GM19240 (cell line): ENCODE results near the gene AP3S2.
"Not testable (repeated sequence)": the region's sequence is repeated elsewhere in the genome, so short reads cannot be mapped to it uniquely, and the experiment has no call there.

ENCODE experiments used
- DNase-seq: peaks from one replicate; pipeline ENCODE4 v3.0.0; 2011; ENCODE audit warnings: low spot score; ENCODE audit not compliant: insufficient read length

Gene AP3S2

DNA sequence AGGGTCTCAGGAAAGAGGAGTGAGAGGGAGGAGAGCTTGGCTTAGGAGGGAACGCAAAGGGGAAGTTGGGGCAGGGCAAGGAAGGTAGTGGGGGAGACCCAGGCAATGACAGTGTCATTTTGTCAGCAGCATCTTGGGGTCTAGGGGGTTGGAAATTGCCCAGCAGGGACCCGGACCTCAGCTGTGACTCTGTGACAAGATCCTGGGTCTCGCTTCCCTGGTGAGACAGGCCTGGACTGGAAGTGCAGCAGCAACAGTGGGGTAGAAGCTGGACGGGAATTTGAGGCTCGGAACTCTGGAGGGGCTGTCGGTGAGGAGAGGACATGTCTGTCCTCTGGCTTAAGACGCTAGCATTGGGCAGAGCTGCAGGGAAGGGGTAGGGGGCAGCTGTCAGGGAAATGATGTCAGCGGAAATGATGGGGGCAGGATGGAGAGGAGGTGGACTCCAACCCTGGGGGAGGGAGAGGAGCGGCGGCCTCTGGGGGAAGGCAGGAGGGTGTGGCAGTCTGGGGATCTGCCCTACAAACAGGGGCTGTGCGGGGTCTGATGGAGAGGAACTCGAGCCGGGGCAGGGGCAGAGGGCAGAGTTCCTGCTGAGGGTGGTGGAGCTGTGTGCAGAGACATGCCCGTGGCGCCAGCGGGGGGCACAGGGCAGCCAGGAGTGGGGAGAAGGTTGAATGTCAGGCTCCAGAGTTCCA is 91.4 kb downstream of the AP3S2 start:
- no peak for DNase-seq

DNA sequence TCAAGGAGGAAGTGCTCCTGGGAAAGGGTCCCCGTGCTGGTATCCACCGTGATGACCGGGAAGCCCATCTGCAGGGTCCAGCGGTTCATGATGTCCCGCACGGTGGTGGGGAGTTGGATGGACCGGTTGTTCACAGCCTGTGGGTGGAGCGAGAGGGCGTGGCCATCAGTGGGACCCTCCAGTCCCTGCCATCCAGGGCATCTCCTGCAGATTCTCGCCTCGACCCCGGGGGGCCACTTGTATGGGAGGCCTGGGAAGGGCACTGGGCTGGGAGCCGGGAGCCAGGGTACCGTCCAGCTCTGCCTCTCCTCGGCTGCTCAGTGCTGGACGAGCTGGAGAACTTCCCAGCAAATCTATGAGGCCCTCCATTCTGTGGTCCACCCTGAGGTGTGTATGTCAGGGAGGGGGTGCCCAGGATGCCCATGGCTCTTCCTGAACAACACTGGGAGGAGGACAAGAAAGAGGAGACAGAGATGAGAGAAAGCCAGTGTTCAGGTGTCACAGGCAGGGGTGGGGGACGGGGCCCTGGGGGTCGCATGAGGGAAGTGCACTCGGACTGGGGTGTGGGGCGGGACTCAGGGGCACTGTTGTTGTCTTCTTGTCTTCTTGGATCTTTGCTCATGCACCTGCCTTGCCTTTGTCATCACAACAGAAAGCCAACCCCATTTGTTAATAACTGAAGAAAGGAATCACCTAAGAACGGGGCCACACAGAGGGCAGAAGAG is 92.2 kb downstream of the AP3S2 start:
- DNase-seq = no peak

DNA sequence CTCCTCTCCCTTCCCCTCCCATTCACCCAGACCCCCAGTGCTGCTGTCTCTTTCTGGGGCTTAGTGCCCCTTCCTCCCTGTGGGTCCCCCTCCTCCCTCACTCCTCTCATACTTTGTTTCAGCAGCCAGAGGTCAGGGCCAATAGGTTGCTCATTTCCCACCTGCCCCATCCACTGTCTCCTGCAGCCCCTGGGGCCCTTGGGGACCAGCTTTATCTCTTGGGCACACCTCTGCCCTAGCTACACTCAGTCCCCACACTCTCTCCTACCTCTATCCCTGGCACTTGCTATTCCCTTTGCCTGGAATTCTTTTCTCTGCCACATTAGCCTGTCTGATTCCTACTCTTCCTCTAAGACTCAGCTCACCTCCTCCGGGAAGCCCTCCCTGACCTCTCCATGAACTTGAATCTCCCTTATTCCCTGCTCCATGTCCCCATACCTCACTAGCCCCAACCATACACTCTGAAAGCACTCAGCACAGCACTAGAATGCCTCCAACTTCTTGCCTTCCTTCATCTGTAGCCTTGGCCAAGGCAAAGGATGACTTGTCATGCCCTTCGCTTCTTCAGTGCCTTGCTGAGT is 93.8 kb downstream of the AP3S2 start:
- no peak for DNase-seq

DNA sequence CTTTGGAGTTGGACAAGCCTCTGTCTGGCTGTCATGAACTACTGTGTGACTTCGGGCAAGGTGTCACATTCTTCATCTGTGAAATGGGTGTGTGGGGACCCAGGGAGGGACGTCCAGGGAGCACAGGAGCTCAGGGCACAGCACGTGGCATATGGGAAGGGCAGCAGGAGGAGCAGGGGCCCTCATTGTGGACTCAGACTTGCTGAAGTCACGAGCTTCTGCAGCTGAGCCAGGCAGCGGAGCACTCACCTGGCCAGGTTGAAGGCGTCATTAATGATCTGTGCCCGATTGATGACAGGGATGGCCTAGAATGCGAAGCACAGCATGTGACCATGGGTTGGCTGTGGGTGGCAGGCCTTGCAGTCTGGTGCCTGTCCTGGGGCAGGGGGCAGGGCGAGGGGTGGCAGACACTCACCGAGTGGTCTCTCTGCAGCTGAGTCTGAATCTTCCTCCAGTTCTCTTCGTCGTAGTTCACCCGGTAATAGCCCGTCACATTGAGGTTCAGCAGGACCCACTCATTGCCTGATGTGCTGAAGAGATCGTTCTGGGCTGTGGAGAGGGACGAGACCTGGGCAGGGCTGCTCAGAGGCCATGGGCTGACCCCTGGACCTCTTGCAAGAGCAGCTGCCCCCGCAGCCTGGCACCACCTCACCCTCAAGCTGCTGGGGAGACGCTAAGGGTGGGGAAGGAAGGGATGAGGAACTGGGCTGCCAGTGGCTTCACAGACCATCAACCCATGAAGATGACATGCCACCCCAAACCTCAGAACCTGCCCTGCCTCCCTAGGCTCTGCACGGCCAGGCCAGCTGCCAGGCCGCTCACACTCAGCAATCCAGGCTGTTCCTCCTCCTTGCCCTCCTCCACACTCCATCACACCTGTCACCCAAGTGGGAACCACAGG is 94.5 kb downstream of the AP3S2 start:
- DNase-seq = no peak

DNA sequence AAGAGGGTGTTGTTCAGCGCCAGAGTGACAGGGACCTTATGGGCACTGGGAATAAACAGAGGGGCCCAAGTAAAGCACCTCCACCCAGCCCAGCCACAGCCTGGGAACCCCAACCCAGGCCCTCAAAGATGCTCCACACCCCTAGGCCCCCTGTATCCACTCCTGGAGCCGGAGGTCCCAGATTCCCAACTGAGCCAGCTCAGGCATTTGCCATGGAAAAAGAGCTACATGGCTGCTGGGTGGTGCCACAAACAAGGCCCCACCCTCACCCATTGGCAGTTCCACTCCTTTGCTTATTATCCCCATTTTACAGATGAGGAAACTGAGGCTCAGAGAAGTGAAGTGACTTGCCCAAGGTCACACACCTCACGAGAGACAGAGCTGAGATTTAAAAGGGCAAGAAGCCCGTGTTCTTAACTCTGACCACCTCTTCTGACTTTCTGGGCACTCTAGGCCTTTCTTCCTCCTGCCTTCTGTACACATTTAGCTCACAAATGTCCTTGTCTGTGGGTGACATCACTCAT is 96.1 kb downstream of the AP3S2 start:
- no peak for DNase-seq

DNA sequence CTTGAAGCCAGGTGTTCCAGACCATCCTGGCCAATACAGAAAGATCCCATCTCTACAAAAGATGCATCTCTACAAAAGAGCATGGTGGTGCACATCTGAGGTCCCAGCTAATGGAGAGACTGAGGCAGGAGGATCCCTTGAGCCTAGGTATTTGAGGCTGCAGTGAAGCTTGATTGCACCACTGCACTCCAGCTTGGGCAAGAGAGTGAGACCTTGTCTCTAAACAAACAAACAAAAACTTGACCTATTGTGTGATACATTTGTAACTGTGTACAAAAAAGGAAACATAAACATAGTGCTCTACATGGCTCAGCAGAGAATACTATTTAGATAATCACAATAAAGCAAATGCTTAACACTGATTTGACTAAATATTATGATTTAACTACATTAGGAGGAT is 97.8 kb downstream of the AP3S2 start:
- DNase-seq = no peak

DNA sequence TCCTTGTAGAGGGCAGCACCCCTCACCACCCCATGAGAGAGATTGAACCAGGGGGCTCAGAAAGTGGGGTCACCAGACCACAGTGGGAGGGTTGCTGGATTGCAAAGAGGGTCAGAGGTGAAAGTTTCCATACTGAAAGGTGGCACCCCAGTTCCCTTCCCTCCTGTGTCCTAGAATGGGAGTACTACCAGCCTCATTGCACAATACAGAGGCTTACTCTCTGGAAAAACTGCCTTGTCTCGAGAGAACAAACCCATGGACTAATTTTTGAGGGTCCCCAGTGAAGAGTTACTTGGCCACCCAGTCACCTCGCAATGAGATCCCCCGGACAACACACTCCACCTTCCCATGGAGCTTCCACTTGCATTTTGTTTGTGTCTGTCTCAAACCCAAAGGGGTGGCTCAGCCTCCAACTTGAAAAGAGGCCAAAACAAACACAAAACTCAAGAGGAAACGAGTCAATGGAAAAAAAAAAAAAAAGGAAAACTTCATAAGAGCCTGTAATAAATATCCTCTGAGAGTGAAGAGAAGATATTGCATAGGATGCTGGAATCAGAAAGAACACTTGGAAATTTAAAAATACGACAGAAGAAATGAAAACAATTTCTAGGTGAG is 99.1 kb downstream of the AP3S2 start:
- DNase-seq = no peak

DNA sequence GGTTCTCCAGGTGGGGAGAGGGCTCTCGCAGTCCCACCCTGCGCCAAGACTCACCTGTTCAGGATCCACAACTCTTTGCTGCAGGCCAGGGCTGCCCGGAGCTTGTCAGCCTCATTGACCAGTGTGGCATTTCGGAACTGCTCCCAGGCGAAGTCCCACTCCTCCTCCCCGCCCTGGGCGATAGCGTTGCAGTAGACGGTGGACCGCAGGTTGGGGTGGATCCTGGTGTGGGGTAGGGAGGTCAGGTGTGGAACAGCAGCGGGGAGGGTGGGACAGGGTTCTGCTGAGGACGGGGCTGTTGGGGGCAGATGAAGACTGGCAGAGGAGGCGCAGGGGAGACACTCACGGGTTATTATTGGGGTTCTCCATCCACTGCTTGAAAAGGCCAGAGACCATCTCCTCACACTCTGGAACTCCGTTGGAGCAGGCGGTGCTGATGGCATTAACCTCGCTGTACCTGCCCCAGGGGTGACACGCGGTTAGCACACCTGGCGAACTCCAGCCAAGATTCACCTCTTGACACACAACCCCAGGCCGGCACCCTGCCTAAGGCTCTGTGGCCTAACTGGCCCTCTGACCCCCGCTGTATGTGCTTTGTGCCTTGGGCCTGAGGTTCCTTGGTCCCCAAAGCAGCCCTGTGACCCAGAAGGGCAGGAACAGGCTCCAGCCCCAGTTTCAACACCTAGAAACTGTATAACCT is 101.5 kb downstream of the AP3S2 start:
- DNase-seq = no peak

DNA sequence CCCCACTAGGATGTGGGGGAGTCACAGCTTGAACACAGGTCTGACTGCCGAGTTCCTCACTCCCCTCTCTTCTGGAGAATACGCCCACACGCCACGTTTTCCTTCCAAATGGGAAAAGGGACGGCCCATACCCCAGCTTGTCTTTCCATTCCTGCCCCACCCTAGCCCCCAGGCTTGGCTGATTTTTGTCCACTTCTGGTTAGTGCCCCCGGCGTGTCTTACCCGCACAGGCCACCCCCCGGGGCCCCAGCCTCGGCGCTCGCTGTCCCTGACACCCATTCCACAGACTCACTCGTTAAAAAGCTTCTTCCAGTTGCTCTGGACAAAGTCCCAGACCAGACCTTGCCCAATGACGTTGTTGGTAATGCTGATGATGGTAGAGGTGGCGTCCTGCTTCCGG is 103.1 kb downstream of the AP3S2 start:
- DNase-seq = no peak

DNA sequence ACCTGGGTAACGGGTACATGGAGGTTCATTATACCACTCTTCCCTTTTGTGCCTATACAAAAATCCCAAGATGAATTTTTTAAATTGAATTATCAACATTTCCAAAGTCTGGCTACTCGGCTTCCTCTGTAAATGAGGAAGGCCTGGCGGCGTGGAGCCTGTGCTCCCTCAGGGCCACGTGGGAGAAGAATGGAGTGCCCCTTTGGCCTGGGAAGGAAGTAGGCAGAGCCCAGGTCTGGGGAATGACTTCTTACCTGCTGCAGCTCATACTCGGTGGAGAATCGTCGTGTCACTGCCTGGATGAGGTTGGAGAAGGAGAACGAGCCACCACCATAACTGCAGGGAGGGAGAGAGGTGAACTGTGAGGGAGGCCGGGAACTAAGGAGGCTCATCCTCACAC is 103.6 kb downstream of the AP3S2 start:
- no peak for DNase-seq

DNA sequence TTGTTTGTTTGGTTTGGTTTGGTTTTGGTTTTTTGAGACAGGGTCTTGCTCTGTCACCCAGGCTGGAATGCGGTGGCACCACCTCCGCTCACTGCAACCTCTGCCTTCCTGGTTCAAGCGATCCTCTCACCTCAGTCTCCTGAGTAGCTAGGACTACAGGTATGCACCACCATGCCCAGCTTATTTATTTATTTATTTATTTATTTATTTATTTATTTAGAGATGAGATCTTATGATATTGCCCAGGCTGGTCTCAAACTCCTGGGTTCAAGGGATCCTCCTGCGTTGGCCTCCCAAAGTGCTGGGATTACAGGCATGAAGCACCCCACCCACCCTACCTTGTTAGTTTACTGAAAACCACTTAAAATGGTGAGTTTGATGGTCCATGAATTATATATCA is 105.2 kb downstream of the AP3S2 start:
- not testable (repeated sequence) for DNase-seq

DNA sequence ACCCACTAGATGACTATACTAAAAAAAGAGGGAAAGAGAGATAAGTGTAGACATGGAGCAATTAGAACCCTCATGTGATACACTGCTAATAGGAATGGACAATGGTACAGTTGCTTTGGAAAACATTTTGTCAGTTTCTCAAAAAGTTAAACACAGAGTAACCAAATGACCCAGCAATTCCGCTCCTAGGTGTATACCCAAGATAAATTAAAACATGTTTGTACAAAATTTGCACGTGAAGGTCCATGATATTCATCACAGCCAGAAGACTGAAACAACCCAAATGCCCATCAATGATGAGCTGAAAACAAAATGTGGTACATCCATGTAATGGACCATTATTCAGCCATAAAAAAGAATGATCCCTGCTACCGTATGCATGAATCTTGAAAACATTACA is 105.8 kb downstream of the AP3S2 start:
- DNase-seq = no peak

DNA sequence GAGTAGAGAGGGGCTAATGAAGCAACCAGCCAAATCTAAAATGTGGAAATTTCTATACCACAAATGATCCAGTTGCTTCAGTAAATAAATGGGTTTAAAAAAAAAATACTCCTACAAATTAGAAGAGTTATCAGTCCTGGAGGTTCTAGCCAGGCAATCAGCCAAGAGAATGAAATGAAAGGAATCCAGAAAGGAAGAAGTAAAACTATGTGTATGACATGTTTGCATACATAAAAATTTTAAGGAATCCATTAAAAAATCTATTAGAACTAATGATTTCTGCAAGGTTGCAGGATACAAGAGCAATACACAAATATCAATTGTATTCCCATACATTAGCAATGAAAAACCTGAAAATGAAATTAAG is 108.0 kb downstream of the AP3S2 start:
- DNase-seq = no peak

DNA sequence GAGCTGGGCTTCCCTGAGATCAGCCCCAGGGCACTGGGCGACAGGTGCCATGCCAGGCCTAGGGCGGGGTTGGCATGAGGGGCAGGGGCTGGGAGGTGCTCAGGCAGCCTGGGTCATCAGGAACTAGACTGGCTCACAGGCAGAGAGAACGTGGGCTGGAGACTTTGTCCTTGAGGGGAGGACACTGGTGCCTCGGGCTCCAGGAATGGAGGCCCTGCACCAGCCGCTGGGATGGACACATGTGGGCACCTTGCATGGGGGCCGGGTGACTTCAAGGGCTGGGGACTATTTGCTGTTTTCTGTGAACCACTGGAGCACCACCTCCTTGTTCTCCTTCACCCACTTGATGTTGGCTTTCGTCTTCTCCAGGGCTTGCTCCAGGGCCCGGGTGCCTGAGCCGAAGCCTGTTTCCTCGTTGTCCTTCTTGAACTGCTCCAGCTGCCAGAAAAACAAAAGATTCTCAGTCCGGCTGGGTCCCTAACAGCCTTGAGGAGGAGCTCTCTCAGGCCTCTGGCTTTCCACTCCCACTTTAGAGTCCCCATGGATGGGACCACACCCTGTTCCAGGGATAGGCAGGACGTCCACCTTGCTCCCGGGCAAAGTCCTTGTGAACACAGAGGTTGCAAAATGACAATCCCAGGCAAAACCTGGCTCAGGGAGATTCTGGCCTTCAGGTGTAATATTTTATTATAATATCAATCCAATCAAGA is 108.6 kb downstream of the AP3S2 start:
- DNase-seq = no peak

DNA sequence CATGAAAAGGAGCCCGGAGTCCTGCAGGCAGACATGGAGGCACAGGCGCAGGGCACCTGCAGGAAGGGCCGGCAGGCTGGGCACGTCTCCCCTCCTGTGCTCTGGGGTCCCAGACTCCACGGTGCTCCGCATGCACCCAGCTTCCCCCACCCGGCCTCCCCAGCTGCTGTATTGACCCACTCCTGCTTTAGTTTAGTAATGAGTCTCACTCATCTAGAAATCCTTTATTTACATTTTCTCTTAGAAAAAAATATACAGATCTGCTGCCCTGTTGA is 109.2 kb downstream of the AP3S2 start:
- DNase-seq = no peak

DNA sequence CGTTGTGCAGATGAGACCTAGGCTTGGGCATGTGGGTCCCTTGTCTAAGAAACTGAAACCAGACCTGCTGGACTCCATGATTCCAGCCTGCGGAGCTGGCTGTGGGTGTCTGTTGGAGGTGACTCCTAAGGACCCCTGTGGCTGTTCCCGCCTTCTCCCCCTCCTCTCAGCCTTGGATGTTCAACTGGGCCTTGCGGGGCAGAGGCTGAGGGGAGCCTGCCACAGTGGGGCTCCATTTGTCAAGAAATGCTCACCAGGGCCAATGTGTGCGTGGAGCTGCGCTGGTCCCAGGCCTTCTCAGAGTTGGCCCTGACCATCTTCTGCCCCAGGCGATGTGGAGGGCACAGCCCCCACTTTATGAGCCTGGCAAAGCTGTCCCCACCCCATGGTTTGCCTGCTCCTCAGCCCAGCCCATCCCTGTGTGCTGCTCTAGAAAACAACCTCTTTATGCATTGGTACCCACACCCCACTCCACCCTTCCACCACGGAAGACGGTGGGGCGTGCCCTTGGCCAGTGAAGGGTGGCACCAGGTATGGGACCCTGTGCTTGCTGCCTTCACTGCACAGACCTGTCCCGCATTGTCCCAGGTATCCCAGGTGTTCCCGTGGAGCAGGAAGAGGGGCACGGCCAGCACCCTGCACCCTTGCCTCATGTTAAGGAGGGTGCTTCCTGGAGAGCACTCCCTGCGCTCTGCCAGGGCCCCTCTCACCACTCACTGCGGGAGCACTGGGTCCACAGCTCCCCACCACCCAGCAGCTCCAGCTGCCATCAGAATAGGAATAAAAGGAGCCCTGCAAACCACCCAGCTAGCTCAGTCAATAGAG is 109.7 kb downstream of the AP3S2 start:
- DNase-seq = no peak

DNA sequence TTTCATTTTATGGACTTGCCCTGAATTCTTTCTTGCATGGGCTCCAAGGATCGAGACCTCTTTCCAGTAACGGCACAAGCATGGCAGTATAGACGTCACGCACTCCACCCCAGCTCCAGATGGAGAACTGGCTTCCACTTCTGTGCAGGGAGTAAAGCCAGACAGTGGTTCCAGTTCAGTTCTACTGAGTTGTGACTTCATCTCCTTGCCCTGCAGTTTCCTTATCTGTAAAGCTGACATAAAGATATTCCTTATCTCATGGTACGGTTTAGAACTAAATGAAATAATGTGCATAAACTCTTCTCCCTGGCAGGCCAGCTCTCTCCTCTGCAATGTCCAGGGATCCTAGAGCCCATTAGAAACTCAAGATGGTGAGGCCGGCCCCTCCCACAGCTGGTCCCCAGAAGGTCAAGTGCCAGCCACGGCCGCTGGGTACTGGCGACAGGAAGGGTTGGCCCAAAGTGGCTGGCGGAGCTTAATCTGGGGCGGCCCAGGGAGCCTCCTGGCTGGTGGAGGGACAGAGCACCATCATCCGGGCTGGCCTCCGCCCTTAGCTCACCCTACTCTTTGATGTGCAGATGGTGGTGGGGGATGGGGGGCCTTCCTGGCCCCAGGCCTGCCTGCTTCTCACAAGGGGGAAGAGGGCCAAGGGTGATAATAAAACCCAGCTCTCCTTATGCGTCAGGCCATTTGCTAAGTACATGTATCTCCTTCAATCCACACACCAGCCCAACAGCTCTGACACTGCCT is 110.5 kb downstream of the AP3S2 start:
- no peak for DNase-seq

DNA sequence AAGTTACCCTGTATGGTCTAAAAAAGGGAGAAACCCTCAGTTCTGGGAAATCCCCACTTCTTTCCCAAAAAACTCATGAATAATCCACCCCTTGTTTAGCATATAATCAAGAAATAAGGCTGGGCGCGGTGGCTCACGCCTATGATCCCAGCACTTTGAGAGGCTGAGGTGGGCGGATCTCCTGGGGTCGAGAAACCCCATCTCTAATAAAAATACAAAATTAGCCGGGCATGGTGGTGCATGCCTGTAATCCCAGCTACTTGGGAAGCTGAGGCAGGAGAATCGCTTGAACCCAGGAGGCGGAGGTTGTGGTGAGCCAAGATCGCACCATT is 111.2 kb downstream of the AP3S2 start:
- not testable (repeated sequence) for DNase-seq
